Naive B cell (primary cell): ENCODE measurements around the gene PPP2CA. TPM values are rescaled to one million over a fixed set of nuclear protein-coding genes. Genes with fewer than 3 reads are reported as not detected.

Experiments used
- ATAC-seq, 2 donors: fragments of 150-1000 bp; cut with Tn5 transposase; 2 replicates each; pipeline ENCODE4 v1.10.0; 2021; ENCODE audit warnings: low read depth in 2 of 2, mild to moderate bottlenecking in 2 of 2, moderate library complexity in 2 of 2
- DNase-seq: peaks from one replicate; pipeline ENCODE4 v3.0.0; 2022
- H3K27ac Mint-ChIP-seq, 6 donors: one replicate each; pipeline ENCODE4 v1.8.0; 2020 to 2022; ENCODE audit warnings: mild to moderate bottlenecking in 6 of 6, mixed read lengths in 6 of 6, moderate library complexity in 5 of 6, inconsistent platforms in 2 of 6
- H3K27me3 Mint-ChIP-seq, 3 donors: one replicate each; pipeline ENCODE4 v1.8.0; 2021 to 2022; ENCODE audit warnings: mixed read lengths in 3 of 3, mild to moderate bottlenecking in 1 of 3
- H3K36me3 Mint-ChIP-seq, 2 donors: one replicate each; pipeline ENCODE4 v1.8.0; 2020 to 2022; ENCODE audit warnings: mixed read lengths in 2 of 2, inconsistent platforms in 1 of 2, mild to moderate bottlenecking in 1 of 2
- H3K4me1 Mint-ChIP-seq, 3 donors: one replicate each; pipeline ENCODE4 v1.8.0; 2020 to 2022; ENCODE audit warnings: mixed read lengths in 3 of 3, inconsistent platforms in 1 of 3, mild to moderate bottlenecking in 1 of 3, moderate library complexity in 1 of 3
- H3K4me3 Mint-ChIP-seq, 8 donors: one replicate each; pipeline ENCODE4 v1.8.0; 2020 to 2022; ENCODE audit warnings: mild to moderate bottlenecking in 8 of 8, mixed read lengths in 8 of 8, moderate library complexity in 8 of 8, inconsistent platforms in 2 of 8
- H3K9me3 Mint-ChIP-seq, 7 donors: one replicate each; pipeline ENCODE4 v1.8.0; 2020 to 2022; ENCODE audit warnings: mixed read lengths in 7 of 7, mild to moderate bottlenecking in 5 of 7, inconsistent platforms in 2 of 7, moderate library complexity in 1 of 7
- polyA plus RNA-seq, 6 donors: library from polyadenylated mRNA; unstranded; fragments of 300-500 nt; fragmentation: Illumina TruSeq; gene quantifications; one replicate each; pipeline ENCODE4 v1.2.3, GENCODE V29; 2021; ENCODE audit warnings: low read depth in 6 of 6

PPP2CA gene
- polyA plus RNA-seq, 6 donors from 2014 or later = 182 to 213 (median 190) TPM

GRCh38 chr5:134252671-134253070 is 26.8 kb upstream of the PPP2CA start:
- no peak overlapping the region for H3K27ac Mint-ChIP-seq
- no peaks in the 10 kb centered on the region for H3K36me3 Mint-ChIP-seq
- H3K4me1 Mint-ChIP-seq = no peaks in the 10 kb centered on the region
- DNase-seq (no peak), ATAC-seq (no peak)
- H3K27me3 Mint-ChIP-seq = peaks cover 5 to 15% (median 13%) of the 10 kb centered on the region in 3 donors
- no peaks in the 10 kb centered on the region for H3K9me3 Mint-ChIP-seq
- no peak overlapping the region for H3K4me3 Mint-ChIP-seq

DNA sequence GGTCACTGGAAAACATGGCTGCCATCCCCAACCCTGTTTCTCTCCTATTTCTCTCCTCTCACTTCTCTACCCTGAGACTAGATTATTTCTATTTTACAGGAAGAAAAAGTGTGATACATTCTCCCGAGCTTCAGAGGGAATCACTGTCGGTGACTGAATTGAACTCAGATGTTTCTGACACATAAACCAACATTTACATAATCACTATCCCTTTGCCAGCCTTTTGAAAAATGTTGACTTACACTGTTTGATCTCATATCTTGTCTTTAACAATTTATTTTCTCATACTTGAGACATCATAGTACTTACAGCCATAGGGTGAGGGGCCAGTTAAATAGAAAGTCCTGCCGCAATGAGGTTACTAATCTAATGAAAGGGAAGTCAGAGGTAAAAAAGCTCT is 25.1 kb upstream of the PPP2CA start:
- H3K9me3 Mint-ChIP-seq = no peaks in the 10 kb centered on the region

GRCh38 chr5:134249469-134250379 is 23.9 kb upstream of the PPP2CA start:
- no peak for DNase-seq
- H3K27me3 Mint-ChIP-seq = peaks cover 5 to 15% (median 9%) of the 10 kb centered on the region in 3 donors

More for the DNA sequence above, 25.1 kb upstream of the PPP2CA start:
- no peak overlapping the region for H3K27ac Mint-ChIP-seq
- ATAC-seq (no peak), DNase-seq (no peak)
- peaks cover 5 to 15% (median 13%) of the 10 kb centered on the region in 3 donors for H3K27me3 Mint-ChIP-seq
- no peaks in the 10 kb centered on the region for H3K4me1 Mint-ChIP-seq
- no peaks in the 10 kb centered on the region for H3K36me3 Mint-ChIP-seq
- H3K4me3 Mint-ChIP-seq = no peak overlapping the region

GRCh38 chr5:134248256-134248655 is 22.4 kb upstream of the PPP2CA start:
- ATAC-seq = no peak

More at GRCh38 chr5:134249469-134250379, 23.9 kb upstream of the PPP2CA start:
- H3K4me1 Mint-ChIP-seq = no peaks in the 10 kb centered on the region
- no peaks in the 10 kb centered on the region for H3K9me3 Mint-ChIP-seq
- ATAC-seq = no peak
- no peaks in the 10 kb centered on the region for H3K36me3 Mint-ChIP-seq
- no peak overlapping the region for H3K4me3 Mint-ChIP-seq
- H3K27ac Mint-ChIP-seq = peak overlapping the region in 1 of 6 donors; percentile 6

GRCh38 chr5:134247428-134248224 is 21.8 kb upstream of the PPP2CA start:
- Mint-ChIP-seq H3K4me3 (no peak overlapping the region), H3K9me3 (no peaks in the 10 kb centered on the region), H3K27ac (no peak overlapping the region), H3K36me3 (no peaks in the 10 kb centered on the region), H3K27me3 (peaks cover 0 to 4% (median 0%) of the 10 kb centered on the region in 3 donors), H3K4me1 (no peaks in the 10 kb centered on the region)
- DNase-seq (no peak), ATAC-seq (no peak)

More at GRCh38 chr5:134248256-134248655, 22.4 kb upstream of the PPP2CA start:
- H3K27me3 Mint-ChIP-seq = peaks cover 0 to 7% (median 0%) of the 10 kb centered on the region in 3 donors
- no peak for DNase-seq
- H3K4me1 Mint-ChIP-seq = no peaks in the 10 kb centered on the region
- no peaks in the 10 kb centered on the region for H3K36me3 Mint-ChIP-seq
- H3K9me3 Mint-ChIP-seq = no peaks in the 10 kb centered on the region
- no peak overlapping the region for H3K4me3 Mint-ChIP-seq
- H3K27ac Mint-ChIP-seq = no peak overlapping the region

- Mint-ChIP-seq H3K36me3 (no peaks in the 10 kb centered on the region), H3K4me3 (no peak overlapping the region), H3K4me1 (no peaks in the 10 kb centered on the region), H3K27me3 (no peaks in the 10 kb centered on the region), H3K9me3 (no peaks in the 10 kb centered on the region), H3K27ac (no peak overlapping the region)
- no peak for ATAC-seq
- DNase-seq = no peak
Measured at GRCh38 chr5:134246771-134247427, 21.0 kb upstream of the PPP2CA start.

DNA sequence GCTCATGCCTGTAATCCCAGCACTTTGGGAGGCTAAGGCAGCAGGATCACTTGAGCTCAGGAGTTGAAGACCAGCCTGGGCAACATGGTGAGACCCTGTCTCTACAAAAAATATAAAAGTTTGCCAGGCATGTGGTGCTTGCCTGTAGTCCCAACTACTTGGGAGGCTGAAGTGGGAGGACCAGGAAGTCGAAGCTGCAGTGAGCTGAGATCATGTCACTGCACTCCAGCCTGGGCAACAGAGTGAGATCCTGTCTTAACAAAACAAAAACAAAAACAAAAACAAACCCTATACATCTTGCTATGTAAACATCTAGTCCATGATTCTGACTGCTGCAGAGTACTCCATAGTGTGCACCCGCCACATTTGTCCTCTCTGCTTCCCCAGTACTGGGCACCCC is 19.8 kb upstream of the PPP2CA start:
- Mint-ChIP-seq H3K9me3 (no peaks in the 10 kb centered on the region), H3K27me3 (no peaks in the 10 kb centered on the region), H3K4me3 (no peak overlapping the region), H3K4me1 (peaks cover 0 to 2% (median 1%) of the 10 kb centered on the region in 3 donors), H3K27ac (no peak overlapping the region), H3K36me3 (no peaks in the 10 kb centered on the region)
- ATAC-seq (no peak), DNase-seq (no peak)

DNA sequence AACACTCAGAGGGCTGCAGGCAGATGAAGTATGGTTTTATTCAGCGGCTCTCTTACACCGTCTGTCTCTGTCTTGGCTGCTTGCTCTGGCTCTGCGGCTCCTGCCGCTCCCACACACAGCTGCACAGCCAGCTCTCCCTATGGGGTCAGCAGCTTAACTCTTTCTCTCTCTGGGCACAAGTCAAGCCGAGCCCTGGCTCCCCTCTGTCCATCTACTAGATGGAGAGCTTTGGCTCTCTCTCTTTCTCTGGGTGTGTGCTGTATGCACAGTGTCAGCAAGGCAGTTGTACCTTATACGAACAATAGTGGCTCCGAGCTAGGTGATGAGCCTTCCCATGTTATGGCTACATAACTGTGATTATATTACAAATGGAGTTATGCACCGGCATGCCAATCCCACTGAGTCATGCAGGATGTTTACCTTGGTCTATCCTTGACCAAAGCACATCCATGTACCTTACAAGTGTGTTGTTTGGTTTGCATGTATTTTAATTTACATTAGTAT is 19.3 kb upstream of the PPP2CA start:
- no peak for DNase-seq
- Mint-ChIP-seq H3K9me3 (no peaks in the 10 kb centered on the region), H3K4me1 (peaks cover 0 to 7% (median 7%) of the 10 kb centered on the region in 3 donors), H3K4me3 (peak overlapping the region in 1 of 8 donors; percentile 44), H3K36me3 (no peaks in the 10 kb centered on the region), H3K27me3 (no peaks in the 10 kb centered on the region), H3K27ac (peak overlapping the region in 1 of 6 donors; percentile 66)
- no peak for ATAC-seq

GRCh38 chr5:134242146-134242545 is 16.3 kb upstream of the PPP2CA start:
- H3K27me3 Mint-ChIP-seq = no peaks in the 10 kb centered on the region
- H3K36me3 Mint-ChIP-seq = no peaks in the 10 kb centered on the region
- H3K4me3 Mint-ChIP-seq = no peak overlapping the region
- ATAC-seq = no peak
- DNase-seq = no peak
- H3K9me3 Mint-ChIP-seq = no peaks in the 10 kb centered on the region
- peaks cover 0 to 8% (median 7%) of the 10 kb centered on the region in 3 donors for H3K4me1 Mint-ChIP-seq
- H3K27ac Mint-ChIP-seq = no peak overlapping the region

DNA sequence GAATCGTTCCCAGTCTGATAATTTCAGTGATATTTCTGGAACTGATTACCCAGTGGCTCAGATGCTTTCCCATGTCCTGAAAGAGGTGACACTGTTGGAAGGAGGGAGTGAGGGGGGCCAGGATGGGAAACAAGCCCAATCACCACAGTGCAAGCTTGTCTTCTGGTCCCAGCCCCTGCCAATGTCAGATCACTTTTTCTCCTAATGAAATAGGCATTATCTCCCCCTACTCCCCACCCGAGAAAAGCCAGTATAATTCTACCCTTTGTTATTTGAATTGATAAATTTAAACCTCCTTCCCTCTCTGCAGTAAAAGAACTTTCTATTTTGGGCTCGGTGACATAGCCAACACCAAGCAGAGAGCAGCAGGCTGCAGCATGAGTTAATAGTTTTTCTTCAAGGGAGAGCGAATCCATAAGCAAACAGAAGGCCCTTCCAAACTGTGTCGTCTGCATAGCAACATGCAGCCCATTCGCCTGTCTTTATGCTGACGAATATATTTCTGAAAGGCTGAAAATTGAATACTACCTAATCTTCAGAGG is 14.6 kb upstream of the PPP2CA start:
- ATAC-seq (peak; percentile 98 to 99), DNase-seq (no peak)
- H3K36me3 Mint-ChIP-seq = no peaks in the 10 kb centered on the region
- no peaks in the 10 kb centered on the region for H3K9me3 Mint-ChIP-seq
- no peaks in the 10 kb centered on the region for H3K27me3 Mint-ChIP-seq
- H3K27ac Mint-ChIP-seq = peak overlapping the region in 3 of 6 donors; percentile 14 to 57 (median 56)
- H3K4me1 Mint-ChIP-seq = peaks cover 0 to 8% (median 7%) of the 10 kb centered on the region in 3 donors
- H3K4me3 Mint-ChIP-seq = peak overlapping the region in 1 of 8 donors; percentile 11

DNA sequence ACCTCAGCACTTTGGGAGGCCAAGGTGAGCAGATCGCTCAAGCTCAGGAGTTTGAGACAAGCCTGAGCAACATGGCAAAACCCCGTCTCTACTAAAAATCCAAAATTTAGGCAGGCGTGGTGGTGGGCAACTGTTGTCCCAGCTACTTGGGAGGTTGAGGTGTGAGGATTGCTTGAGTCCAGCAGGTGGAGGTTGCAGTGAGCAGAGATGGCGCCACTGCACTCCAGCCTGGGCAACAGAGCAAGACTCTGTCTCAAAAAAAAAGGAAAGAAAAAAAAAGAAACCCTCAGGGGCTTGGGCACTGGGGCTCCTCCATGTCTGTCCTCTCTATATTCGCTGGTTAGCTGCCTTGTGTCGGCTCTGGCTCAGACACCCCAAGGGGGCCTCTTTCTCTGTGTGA is 10.9 kb upstream of the PPP2CA start:
- DNase-seq (no peak), ATAC-seq (no peak)
- Mint-ChIP-seq H3K36me3 (no peaks in the 10 kb centered on the region), H3K4me3 (no peak overlapping the region), H3K4me1 (peaks cover 0 to 8% (median 7%) of the 10 kb centered on the region in 3 donors), H3K27me3 (peaks cover 0 to 3% (median 0%) of the 10 kb centered on the region in 3 donors), H3K9me3 (no peaks in the 10 kb centered on the region), H3K27ac (peak overlapping the region in 1 of 6 donors; percentile 67)

- Mint-ChIP-seq H3K27me3 (peaks cover 0 to 3% (median 0%) of the 10 kb centered on the region in 3 donors), H3K4me1 (peaks cover 0 to 8% (median 7%) of the 10 kb centered on the region in 3 donors), H3K27ac (no peak overlapping the region), H3K4me3 (no peak overlapping the region), H3K36me3 (no peaks in the 10 kb centered on the region), H3K9me3 (no peaks in the 10 kb centered on the region)
- DNase-seq (no peak), ATAC-seq (no peak)
Measured at GRCh38 chr5:134236318-134236717, 10.4 kb upstream of the PPP2CA start.

GRCh38 chr5:134228624-134229023 is 2.8 kb upstream of the PPP2CA start:
- Mint-ChIP-seq H3K4me1 (peaks cover 25 to 32% (median 28%) of the 10 kb centered on the region in 3 donors), H3K36me3 (peaks cover 0 to 7% of the 10 kb centered on the region in 2 donors), H3K27me3 (no peaks in the 10 kb centered on the region), H3K27ac (no peak overlapping the region), H3K9me3 (no peaks in the 10 kb centered on the region), H3K4me3 (peak overlapping the region in 1 of 8 donors; percentile 99)
- DNase-seq (no peak), ATAC-seq (no peak)
